ENCODE measurements around the gene OTUD5.

The OTUD5 gene

DNA sequence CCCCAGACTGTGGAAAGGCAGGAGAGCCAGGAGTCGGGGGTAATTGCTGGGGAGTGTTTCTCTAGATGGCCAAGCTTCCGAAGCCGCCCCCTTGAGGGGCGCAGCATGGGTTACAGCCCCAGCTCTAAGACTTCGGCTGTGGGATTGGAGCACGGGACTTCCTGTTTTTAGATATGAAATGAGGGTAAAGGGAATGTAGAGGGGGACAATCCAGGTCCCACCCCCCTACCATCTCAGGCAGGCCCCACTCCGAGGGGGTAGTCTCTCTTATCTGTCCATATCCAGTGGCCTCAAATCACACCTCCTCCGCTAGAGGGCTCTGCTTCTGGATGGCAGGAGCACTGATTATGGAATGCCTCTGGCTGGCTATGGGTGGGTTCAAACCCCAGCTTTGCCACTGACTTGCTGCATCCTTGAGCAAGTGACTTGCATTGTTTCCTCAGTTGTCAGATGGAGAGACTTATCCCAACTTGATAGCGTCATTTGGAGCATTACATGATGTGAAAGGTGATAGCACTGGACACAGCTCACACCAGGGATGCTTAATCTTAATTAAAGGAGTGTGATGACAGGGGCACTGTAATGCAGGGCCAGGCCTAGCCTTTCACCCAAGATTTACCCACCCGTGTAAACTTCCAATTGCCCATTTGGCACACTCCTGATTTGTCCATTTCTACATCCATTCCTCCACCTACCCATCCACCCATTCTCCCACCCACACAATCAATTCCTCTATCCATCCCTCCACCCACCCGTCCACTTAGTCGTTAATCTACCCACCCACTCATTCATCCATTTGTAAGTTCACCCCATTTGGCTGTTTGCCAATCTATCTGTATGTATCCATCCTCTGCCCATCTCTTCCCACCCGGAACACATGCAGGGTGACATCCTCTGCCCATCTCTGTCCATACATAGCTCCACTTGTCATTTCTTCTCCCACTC lies 15.1 kb upstream of the OTUD5 start:
- DNase-seq, result peak; percentile 30

DNA sequence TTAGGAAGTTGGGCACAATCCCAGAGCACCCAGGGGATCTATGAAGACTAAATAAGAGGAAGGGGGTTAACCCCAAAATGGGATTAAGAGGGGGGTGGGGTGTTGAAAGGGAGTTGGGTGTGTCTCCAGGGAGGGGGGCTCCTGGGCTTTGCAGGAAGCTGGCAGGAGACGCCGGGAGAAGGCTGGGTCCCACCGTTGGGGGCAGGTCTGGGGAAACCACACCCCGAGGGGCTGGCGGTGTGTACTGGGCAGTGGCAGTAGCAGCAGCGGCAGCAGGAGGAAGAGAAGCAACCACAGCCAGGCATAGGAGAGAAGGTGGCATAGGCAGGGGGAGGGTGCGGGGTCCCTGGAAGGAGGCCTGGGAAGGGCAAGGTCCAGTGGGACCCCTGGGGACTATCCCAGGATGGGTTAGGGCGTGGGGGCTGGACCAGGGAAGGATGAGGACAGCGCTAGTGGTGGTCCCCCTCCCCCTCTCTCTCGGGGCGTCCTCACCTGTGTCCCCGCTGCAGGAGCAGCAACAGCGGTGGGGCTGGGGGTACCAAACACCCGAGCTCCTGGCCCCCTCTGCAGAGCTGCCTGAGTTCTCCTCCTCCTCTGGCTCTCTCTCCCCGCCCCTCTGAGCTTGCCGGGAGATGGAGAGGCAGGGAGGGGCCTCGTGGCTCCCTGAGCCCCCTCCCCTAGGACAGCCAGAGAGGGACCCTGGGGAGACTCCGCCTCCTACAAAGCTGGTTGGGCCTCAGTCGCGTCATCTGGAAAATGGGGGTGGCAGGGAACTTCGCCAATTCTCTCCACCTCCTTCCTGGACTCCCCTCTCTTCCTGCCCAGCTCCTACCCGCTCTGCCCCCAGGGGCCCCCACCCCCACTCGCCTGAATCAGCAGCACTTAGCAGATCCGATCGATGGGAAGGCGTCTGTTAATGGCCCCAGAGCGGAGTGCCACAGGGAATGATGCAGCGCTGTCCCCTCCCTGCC lies 14.1 kb upstream of the OTUD5 start, which contains the start of gene KCND1:
Gene KCND1 (minus strand): TSS at position 596 of the 971 bp plus-strand sequence. CDS start 1,573 bp downstream, outside the sequence.
- DNase-seq, result peak; percentile 48

DNA sequence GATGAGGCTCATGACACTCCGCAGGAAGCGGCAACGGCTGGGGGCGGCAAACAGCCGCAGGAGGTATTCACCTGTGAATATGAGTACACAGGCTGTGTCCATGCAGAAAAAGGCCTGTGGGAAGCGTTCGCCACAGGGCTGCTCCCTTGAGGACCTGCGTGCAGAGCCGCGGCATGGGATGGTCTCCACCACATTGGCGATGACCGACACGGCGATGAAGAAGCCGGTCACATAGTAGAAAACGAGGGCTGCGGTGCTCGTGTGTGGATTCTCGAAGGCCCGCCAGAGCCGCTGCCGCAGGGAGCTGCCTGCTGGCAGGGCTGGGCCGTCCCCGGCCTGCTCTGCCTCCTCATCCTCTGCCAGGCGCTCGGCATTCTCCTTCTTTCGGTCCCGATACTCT lies 12.1 kb upstream of the OTUD5 start:
- no peak for DNase-seq

DNA sequence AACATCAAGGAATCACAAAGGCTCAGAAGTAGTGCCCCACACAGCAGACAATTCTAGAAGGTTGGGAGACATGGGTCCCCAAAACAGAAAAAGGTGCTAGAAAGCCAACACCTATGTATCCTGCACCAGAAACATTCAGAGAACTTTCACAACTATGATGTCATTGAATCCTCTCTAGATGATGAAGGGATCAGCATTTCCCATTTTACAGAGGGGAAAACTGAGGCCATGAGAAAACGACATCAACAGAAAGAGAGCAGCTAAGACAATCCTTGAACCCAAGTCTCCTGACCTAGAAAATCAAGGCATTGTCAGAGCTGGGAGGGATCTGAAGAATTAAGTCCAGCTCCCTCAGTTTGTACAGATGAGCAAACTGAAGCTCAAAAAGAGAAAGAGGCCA lies 11.0 kb upstream of the OTUD5 start:
- DNase-seq, result no peak

DNA sequence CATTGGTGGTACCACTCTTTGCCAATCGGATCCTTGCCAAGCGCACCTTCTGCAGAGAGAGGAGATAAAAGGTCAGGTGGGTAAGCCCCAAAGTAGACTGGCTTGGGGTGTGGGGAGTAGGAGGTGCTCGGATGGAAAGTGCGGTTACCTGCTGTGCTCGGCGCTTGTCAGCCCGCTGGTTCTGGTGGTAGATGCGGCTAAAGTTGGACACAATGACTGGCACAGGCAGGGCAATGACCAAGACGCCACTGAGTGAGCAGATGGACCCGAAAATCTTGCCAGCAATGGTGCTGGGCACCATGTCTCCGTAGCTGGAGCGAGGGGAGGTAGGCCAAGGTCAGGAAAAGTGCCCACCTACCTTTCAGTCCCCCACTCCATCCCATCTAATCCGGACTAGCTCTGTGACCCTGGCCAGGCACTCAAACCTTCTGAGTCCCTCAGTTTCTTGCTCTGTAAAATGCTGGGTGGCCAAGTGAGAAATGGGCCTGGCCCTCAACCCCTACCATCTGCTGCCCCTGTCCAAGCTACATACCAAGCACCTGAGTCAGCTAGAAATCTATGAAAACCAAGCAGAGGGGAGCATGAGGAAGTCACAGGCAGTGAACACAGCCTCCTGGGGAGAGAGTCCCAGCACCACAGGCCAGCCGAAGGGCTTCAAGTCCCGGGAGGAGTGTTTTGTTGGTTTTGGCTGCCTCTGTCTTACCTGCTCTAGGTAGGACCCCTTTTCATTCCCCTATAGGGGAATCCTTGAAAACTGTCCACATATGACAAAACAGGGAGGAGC lies 9.6 kb upstream of the OTUD5 start:
- DNase-seq, result no peak

DNA sequence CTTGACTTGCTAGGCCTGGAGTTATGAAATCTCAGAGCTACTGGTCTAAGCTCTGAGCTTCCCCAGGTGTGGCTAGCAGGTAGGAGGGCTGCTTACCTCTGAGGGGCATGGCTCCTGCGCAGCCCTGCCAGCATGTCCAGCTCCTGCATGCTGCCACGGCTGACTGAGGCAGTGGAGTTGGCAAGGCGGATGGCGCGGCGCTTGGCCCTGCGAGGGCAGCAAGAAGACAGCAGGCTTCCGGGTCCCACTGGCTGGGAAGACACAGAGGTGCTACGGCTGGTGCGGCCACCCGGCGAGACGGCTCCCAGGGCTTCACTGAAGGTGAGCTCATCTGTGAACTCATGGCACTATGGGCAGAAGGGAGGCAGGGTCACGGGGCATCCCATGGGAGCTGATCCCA lies 8.6 kb upstream of the OTUD5 start:
- no peak for DNase-seq

DNA sequence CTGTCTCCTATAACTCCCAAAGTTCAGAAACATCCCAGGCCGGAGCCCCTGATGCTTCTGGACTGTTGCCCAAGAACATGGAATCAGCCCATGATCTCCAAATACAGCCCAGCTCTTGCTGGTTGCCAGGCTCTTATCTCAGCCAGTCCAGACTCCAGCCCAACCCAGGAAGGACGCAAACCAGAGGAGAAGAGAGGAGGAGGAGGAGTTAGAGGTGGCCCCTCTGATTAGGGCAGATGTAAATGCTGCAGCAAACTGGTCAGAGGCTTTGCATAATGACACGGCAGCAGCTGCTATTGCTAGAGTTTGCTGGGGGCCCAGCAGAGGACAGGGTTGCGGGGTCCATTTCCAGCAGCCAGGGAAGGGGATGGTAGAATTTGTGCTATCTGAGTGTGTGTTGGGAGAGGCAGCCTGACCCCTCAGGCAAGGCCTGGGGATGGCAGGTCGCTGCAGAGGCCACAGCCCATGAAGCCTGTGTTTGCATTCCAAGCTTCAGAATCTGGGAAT lies 4.2 kb upstream of the OTUD5 start:
- no peak for DNase-seq

DNA sequence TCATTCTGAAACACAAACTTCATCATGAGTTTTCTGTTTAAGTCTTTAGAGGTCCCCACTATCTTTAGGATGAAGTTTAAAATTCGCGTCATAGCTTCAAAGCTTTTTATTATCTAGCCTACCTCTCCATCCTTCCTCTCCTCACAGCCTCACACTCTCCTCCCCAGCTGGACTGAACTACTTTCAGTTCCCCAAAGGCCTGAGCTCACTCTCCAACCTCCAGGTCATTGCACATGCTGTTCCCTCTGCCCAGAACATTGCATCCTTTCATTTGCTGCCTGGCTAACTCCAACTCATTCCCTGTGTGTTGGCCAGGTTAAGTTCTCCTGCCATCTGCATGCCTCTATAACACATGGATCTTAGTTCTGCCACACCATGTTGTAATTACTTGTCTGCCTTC lies 2.9 kb upstream of the OTUD5 start:
- no peak for DNase-seq

DNA sequence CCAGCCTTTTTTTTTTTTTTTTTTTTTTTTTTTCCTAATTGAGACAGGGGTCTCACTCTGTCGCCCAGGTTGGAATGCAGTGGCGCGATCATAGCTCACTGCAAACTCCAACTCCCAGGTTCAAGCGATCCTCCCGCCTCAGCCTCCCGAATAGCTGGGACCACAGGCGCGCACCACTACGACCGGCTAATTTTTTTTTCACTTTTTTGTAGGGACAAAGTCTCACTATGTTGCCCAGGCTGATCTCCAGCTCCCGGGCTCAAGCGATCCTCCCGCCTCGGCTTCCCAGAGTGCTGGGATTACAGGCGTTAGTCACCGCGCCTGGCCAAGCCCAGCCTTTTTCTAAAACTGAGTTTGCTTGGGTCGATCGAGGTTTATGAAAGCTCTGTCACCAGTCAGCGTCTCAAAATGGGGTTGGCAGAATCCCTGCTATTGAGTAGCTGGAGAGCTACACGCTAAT lies 1.3 kb upstream of the OTUD5 start:
- DNase-seq, result no peak

DNA sequence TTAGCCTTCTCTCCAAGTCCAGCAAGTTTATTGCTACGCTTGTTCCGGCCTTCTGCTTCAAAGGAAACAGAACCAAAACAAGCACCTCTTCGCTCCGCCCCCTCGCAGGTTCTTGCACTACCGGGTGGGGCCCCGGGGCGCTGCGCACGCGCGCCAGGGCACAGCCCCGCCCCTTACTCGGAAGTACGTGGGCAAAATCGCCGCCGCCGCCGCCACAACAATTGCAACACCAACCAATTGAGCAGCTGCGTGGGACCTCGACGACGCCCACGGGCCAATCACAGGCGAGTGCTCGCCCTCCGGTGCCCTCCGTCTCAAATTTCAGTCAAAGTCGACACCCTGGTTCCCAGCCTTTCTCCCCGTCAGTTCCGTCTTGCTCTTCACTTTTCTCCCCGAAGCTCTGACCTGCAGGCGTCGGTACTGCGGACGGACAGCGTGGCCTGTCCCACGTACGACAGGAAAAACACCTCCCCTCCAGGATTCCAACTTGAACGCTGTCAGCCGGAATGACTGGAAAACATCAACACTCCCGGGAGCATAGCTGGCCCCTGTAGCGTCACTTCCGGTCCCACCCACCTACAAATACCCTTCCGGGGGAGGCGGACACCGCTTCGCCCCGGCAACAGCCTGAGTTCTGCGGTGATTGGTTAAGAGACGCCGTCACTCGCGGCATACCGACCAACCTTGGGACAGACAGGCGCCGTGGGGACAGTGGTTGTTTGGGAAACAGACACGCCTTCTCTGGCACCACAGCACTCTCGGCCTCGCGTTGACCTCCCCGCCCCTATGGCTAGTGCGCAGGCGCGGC lies 624 bp upstream of the OTUD5 start:
- peak; percentile 97 for DNase-seq

DNA sequence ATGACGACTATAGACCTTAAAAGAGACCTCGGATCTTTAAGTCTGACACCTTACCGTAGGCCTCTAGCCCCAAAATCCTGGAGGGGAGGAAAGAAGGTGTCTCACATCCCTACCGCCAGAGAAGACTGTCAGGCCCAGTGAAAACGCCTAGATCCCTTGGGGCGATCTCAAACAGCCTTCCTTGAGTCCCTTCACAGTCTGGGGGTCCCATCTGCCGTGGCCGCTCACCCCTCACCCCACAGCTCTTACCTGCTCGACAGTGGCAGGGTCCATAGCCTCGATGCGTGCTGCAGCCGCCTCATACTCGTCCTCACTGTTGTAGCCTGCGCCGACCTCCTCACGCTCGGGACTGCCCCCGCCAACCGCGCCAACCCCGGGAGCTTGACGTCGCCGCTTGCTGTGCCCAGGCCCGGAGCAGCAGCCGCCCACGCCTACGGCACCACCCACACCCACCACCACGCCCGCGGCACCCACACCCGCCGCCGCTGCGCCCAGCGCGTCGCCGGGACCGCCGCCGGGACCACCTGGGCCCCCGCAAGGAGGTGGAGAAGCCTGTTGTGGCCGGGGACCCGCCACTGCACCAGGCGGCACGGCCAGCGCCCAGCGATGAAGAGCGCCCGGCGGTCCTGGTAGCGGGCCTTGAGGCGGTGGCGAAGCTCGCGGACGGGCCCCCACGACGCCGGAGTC lies 536 bp downstream of the OTUD5 start:
- DNase-seq, result no peak

DNA sequence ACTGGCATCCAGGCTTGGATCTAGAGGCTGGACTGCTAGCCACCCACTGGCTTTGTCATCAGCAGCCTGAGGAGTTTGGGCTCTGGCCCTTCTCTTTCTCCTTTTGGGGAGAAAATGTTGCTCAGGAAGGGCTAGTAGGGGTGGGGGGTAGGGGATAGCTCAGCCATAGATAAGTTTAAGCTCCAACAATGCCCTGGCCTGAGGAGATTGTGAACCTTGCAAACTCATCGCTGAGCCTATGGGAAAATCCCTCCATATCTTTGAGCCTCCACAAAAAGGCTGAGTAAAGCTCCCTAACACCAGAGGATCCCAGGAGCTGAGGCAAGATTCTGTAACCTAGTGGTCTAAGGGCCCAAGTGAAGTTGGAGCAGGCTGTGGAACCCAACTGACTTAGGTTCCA lies 8.8 kb downstream of the OTUD5 start:
- DNase-seq, result no peak

DNA sequence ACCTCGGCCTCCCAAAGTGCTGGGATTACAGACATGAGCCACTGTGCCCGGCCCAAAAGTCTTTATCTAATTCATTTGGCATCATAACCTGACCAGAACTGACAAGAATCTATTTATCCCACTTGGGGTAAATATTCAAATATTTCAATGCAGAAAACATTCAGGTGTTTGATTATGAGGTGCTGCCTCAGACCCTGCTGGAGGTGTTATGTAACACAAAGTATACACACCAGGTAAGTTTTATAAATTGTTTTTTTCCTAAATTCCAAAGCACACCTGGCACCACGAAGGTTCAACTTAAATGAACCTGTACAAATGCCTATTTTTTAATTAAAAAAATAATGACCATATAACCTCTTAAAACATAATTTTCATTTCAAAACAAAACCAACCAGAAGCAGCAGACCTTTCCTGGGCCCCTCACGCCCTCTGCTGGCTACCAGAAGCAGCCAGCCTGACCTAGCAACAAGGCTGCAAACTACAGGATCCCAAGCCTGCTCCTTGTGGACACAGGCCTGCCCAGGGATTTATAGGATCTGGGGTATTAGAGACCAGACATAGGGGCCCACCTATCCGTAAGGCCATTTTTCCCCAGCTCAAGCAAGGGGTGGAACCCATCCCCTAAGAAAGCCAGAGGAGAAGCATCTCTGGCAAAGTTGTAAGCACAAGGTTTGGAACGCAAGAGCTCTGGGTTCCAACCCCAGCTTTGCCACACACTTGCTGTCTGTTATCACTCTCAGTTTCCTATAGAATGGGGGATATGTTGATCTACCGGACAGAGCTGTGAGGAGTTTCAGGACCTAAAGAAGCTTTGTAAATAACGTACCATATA lies 11.7 kb downstream of the OTUD5 start:
- DNase-seq, result peak; percentile 16

DNA sequence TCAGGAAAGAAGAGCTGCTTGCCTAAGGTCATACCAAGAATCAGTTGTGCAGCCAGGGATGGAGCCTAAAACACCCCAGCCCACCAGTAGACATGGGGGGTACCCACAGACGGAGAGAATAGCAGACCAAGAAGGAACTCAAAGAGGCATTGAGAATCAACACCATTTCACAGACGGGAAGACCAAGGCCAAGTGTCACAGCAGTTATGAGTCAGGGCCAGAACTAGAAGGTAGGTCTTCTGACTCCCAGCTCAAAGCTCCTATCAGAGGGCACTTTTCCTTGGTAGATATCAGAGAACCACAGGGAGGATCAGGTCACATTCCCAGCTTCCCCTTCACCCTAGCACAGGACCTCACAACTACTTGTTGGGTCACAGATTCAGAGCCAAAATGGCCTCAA lies 14.5 kb downstream of the OTUD5 start:
- DNase-seq, result no peak

DNA sequence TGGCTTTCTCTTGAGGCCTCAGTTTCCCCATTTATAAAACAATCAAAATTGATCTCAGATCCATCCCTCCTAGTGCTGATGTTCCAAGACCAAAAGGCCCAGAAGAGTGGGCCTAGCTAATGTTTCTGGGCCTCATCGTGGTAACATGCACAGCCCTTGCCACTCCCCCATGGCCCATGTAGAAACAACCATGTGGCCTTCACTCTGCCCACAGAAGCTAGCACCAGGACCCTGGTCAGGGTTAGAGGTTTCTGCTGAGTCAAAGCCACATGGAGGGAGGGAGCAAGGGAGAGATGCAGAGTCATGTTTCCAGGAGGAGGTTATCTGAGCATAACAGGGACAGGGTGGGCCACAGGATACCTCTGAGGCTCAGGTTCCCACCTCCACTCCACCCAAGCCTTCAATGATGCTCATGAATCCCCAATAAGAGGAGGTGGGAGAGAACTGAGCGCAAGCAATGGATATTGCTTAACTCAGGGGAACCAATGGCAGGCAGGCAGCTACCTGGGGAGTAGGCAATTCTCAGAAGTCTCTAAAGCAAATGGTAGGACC lies 16.9 kb downstream of the OTUD5 start:
- DNase-seq, result no peak

DNA sequence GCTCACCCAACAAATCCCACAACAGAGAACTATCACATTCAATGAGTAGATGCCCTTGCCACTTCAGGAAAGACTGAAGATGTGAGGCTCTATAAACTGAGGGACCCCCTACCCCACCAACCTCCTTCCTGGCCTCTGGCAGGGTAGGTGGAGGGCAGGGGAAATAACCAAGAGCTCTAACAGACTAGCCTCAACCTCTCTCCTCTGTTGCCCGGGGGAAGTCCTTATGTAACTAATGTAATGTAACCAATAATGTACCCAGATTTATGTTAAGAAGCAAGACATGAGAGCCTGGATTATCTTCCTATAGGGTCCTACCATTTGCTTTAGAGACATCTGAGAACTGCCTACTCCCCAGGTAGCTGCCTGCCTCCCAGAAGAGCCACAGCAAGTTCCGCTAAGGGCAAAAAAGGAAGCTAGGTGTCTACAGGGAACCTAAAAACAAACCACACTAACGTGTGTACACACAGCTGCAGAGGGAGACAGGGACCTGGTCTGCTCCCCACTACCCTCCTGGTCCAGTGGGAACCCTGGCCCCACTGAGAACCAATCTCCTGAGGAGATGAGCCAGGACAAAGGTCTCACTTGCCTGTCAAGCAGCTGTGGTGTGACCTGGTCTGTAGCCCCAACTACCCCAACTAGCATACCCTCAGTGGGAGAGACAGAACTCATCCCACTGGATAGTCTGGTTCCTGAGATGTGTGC lies 17.7 kb downstream of the OTUD5 start:
- no peak for DNase-seq

DNA sequence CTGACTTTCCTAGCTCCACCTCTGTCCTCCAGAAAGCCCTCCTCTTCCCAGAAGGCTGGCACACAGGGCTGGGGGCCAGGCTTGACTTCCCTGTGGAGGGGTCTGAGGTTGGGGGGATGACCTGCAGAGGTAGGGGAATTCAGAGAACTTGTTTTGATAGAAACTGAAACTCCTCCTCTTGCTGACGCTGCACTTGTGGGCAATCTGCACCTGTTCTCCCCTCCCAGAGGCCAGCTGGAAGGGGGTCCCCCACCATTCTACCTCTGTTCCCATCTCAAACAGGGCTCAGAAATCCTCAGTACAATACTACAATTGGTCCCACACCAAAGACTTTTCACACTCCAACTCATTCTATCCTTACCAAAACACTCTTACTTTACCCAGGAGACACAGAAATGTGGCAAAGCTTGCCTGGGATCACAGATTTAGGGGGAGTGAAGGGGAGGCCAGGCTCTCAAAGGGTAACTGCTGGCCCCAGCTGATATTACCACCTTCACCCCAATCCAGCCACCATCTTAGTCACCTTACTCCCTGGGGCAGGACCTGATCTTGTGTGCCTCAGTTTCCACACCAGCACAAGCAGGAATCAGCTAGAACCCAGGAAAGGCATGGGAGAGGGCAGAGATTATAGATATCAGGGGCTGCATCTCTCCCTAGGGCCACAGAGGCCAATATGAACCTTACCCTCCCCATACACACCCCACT lies 18.5 kb downstream of the OTUD5 start:
- DNase-seq, result no peak

All from NCI-H345 (cell line).